HG02981 (cell line): ENCODE data around the gene ASB6.

Experiments
- ATAC-seq: cut with Tn5 transposase; IDR thresholded peaks from one replicate; pipeline ENCODE4 v1.9.1; 2021; ENCODE audit warnings: mild to moderate bottlenecking, moderate library complexity; ENCODE audit not compliant: unreplicated experiment

The ASB6 gene

GRCh38 chr9:129628709-129629108, 13.2 kb downstream of the ASB6 start:
- ATAC-seq = no peak

GRCh38 chr9:129627556-129628440, 14.2 kb downstream of the ASB6 start:
- no peak for ATAC-seq

GRCh38 chr9:129626625-129627284, 15.2 kb downstream of the ASB6 start:
- peak; percentile 25 for ATAC-seq

- peak; percentile 75 for ATAC-seq
Measured at GRCh38 chr9:129626079-129626624, 15.8 kb downstream of the ASB6 start, which contains the start of gene NTMT1. NTMT1 (plus strand) TSS chr9:129626163; CDS start chr9:129632704, 6,541 bp downstream.

- no peak for ATAC-seq
Measured at GRCh38 chr9:129624947-129625346, 17.0 kb downstream of the ASB6 start.

- no peak for ATAC-seq
Measured at GRCh38 chr9:129624168-129624759, 17.7 kb downstream of the ASB6 start.

- no peak for ATAC-seq
Measured at GRCh38 chr9:129623331-129623730, 18.6 kb downstream of the ASB6 start.

GRCh38 chr9:129620669-129621295, 21.2 kb downstream of the ASB6 start, which contains the start of gene C9orf50:
C9orf50 (minus strand) TSS chr9:129621101; CDS start chr9:129620574, 527 bp downstream.
- no peak for ATAC-seq

- no peak for ATAC-seq
Measured at GRCh38 chr9:129619787-129620668, 21.9 kb downstream of the ASB6 start.

- no peak for ATAC-seq
Measured at GRCh38 chr9:129617167-129617566, 24.8 kb downstream of the ASB6 start.

- ATAC-seq = no peak
Measured at GRCh38 chr9:129615407-129616285, 26.3 kb downstream of the ASB6 start.

- no peak for ATAC-seq
Measured at GRCh38 chr9:129614932-129615331, 27.0 kb downstream of the ASB6 start.

- ATAC-seq = no peak
Measured at GRCh38 chr9:129613520-129614175, 28.3 kb downstream of the ASB6 start.

GRCh38 chr9:129612815-129613519, 29.0 kb downstream of the ASB6 start:
- ATAC-seq = no peak

GRCh38 chr9:129612123-129612522, 29.8 kb downstream of the ASB6 start:
- ATAC-seq = no peak

- no peak for ATAC-seq
Measured at GRCh38 chr9:129611307-129611800, 30.6 kb downstream of the ASB6 start.

GRCh38 chr9:129610473-129611306, 31.3 kb downstream of the ASB6 start:
- no peak for ATAC-seq
